HFF-Myc (cell line): Measurements from ENCODE around the gene GREM1.

Experiments used
- DNase-seq: peaks from one replicate; pipeline ENCODE4 v3.0.0-alpha.2; 2011; ENCODE audit warnings: low read depth; ENCODE audit errors: extremely low read depth
- H3K4me3 ChIP-seq: replicated peaks from 2 replicates; pipeline ENCODE4 v1.5.1; 2011; ENCODE audit warnings: low read depth, mild to moderate bottlenecking, control low read depth, low read length
- TF ChIP-seq, protein P1 (sequence below): IDR thresholded peaks from 2 replicates; pipeline ENCODE4 v1.5.1; 2012; ENCODE audit warnings: mild to moderate bottlenecking, low read depth, low read length, control low read depth; ENCODE audit errors: missing control alignments

The GREM1 gene

DNA sequence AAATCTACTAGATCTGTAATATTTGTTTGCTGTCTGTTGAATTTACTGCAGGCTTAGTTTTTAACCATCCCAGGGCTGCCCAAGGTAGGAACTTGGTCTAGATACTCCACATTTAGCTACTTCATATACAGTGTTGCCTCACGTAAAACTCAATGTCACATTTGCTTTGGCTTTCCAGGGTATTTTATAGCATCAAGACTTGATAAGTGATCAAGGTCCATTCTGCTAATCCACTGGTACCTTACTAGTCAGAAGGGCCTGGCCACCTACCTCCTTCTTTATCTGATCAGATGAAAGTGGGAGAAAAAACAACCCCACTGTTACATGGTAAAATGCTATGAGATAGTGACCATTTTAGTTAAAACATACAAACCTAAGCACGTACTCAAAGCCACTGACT, 25.5 kb upstream of the GREM1 start:
- TF ChIP-seq, protein P1, sequence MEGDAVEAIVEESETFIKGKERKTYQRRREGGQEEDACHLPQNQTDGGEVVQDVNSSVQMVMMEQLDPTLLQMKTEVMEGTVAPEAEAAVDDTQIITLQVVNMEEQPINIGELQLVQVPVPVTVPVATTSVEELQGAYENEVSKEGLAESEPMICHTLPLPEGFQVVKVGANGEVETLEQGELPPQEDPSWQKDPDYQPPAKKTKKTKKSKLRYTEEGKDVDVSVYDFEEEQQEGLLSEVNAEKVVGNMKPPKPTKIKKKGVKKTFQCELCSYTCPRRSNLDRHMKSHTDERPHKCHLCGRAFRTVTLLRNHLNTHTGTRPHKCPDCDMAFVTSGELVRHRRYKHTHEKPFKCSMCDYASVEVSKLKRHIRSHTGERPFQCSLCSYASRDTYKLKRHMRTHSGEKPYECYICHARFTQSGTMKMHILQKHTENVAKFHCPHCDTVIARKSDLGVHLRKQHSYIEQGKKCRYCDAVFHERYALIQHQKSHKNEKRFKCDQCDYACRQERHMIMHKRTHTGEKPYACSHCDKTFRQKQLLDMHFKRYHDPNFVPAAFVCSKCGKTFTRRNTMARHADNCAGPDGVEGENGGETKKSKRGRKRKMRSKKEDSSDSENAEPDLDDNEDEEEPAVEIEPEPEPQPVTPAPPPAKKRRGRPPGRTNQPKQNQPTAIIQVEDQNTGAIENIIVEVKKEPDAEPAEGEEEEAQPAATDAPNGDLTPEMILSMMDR: no peak
- DNase-seq: no peak
- H3K4me3 ChIP-seq: no peak overlapping the region

DNA sequence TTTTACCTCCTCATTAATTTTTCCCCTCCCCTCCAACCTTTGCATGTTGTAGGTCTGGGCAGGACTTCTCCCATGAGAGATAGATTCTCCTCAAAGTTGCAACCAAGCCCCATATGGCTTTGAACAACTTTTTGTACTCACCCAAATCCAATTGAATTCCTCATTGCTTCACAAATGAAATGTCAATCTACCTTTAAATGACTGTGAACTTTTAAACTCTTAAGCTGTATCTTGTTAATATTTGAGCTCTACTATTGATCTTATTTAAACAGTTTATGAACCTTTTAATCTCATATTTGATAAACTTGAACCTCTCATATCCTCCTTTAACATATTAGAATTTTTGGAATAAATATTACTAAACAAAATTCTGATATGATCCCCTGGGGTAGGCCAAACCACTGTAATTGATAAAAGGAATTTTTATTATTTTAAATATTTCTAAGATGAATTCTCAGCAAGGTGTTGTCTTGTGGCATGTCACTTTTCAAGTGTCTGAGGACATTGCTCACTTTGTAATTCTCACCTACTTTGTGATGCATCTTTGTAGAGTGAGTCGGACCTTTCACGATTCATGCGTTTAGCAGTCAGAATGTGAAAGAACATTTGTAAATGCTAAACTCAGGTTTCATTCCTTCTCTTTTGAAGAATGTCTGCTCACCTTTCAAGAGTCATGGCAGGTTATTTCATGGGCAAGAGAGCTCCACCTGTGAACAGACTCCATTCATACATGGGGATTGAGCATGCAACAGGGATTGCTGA, 23.4 kb upstream of the GREM1 start:
- DNase-seq: no peak
- H3K4me3 ChIP-seq: no peak overlapping the region
- TF ChIP-seq, protein P1: no peak

DNA sequence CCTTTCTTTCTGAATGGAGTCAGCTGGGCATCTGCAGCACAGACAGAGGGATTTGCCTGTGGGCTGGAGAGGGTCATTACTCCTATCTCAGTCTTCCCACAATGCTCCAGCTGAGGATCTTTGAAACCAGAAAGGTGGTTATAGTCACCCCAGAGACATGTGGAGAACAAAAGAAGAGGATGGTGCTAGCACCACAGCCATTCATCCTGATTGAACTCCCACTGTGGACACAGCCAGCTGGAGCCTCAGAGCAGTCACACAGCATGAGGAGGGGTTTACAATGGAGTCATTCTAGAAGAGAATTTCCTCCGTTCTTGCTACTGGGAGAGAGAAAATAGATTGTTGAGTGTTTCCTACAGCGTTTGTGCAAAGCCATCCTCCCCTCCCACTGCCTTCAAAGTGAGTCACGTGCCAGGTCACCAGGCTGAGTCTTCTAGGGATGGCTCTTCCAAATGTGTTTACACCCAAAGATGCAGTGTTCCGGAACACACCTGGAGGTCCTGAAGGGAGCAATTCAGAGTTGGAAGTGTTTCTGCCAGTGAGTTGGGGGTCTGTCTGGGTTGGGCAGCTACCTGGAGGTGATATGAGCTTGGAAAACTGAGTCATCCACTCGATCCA, 18.9 kb upstream of the GREM1 start:
- DNase-seq: no peak
- no peak overlapping the region for H3K4me3 ChIP-seq
- TF ChIP-seq, protein P1: no peak

DNA sequence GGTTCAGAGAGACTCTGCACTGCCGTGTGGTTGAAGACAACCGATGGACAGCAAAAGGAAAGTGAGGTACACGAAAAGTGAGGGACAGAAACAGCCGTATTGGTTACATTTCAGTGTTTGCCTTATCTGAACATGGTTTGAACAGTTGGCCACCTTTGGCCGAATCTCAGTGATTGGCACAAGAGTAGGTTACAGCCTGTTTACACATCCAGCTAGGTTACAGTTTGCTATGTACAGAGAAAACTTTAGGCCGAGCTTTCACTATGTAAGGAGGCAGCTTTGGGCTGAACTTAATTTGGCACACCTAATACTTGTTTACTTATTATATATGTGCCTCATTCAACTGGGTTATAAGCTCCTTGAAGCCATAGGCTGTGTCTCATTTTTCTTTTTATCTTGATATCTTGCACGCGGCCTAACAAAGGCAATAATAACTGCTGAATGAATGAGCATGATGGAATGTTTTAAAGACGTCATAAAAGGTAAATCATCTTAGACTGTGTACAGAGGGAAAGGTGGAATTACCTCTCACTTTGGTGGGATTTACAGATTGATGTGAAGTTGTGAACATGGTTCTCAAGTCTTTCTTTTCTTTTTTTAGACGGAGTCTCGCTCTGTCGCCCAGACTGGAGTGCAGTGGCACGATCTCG, 17.2 kb upstream of the GREM1 start:
- H3K4me3 ChIP-seq: no peak overlapping the region
- TF ChIP-seq, protein P1: no peak
- no peak for DNase-seq

DNA sequence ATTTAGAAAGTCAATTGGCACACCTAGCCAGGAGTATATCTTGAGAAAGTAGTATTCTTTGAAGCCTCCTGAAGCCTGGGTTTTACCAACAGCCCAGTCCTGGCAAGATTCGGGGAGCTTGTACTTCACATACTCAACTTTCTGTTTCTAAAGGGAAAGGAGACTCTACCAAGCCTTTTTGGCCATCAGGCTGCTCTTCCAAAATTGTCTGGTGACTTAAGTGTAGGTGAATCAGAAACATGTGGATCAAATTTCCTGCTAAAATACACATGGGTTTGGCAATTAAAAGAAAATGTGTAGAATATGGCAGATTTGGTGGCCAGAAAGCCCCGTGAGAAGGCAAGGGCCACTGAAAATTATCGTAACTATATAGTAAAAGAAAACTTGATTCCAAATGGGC, 15.9 kb upstream of the GREM1 start:
- no peak for DNase-seq
- TF ChIP-seq, protein P1: no peak
- H3K4me3 ChIP-seq: no peak overlapping the region

DNA sequence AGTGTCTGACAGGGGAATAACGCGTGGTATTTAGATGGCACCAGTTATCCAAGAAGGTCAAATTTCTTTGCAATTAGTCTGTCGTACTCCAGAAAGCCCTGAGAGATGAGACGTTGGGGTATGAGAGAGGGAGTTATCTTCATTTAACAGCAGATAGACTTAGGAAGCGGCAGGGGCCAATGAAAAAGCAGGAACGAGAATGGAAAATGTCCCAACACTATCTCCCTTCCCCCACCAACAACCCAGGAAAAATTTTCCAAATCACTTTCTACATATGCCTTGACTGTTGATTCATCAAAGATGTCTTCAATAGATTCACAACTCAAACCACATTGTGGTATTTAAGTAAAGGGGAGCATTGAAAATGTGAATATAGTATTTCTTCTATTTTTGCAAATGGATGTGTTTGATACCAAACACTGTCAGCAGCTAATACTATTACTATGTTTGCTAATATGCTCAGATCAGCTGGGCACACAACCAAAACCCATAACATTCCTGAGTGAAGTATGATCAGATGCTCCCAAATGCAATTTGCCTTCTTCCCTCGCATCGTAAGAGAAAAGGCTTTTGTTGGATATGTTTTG, 13.3 kb upstream of the GREM1 start:
- TF ChIP-seq, protein P1: no peak
- no peak overlapping the region for H3K4me3 ChIP-seq
- peak; percentile 61 for DNase-seq
